NCI-H187 treated with DMSO at 0.1 percent for 48 hours (cell line): ENCODE measurements around the gene ARL16.
A peak's percentile ranks its signal among the peaks of the same experiment; 100 is the strongest.

Source experiments
- DNase-seq: peaks from one replicate; lab custom pipeline; 2025; lab: John Stamatoyannopoulos, UW

The ARL16 gene

DNA sequence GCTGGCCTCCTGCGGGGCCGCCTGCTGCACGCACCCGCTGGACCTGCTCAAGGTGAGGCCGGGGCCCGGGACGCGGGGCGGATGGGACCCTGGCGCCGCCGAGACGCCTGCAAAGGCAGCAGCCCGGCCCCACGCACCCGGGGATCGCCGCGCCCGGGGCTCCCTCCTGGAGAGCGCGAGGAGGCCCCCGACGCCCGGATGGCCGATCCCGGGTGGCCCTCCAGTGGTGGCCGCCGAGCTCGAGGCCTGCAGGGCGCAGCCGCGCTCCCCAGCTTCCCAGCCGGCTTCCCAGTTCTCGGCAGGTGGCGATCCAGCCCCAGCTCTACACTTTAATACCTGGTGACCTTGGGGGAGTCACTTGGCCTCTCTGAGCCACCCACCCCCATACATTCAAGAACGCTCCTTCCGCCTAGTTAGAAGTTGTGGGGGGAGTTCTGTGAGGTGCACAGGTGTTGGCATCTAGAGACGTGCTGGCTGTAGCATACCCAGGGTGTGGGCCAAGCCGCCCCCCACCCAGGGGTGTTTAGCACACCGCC, 28.9 kb upstream of the ARL16 start:
- DNase-seq: no peak

DNA sequence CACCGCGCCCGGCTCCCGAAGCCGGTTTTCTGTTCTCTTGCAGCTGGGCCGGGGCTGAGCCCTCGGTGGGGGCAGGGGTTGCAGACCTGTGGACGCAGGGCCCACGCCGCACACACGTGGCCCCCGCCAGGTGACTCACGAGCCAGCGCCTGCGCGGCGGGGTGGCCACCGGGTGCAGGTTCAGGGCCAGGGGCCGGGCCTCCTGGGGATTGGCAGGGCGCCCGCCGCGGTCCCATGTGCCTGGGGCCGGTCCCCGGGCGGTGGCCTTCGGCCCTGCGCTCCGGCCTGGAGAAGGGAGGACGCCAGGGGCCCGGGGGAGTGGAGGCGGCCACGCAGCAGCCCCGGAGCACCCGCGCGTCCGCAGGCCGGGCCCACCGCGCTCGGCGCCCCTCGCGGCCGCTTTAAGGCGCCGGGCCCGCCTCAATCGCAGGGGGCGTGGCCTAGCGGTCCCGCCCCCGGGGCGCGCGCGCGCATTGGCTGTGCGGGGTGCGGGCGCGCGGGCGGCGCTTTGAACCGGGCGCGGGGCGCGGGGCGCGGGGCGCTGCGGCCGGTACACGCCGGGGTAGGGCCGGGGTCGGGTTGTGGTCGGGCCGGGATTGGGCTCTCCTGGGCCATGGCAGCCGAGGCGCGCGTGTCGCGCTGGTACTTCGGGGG, 28.3 kb upstream of the ARL16 start, which contains the start of gene SLC25A10:
TSS of gene SLC25A10 (plus strand) at position 471 of the 654 bp plus-strand sequence. CDS start at position 614, 143 bp downstream.
- DNase-seq: peak; percentile 8

- no peak for DNase-seq
Observed at GRCh38 chr17:81710514-81711308, 27.1 kb upstream of the ARL16 start.

GRCh38 chr17:81708739-81709185, 25.2 kb upstream of the ARL16 start:
- DNase-seq: no peak

DNA sequence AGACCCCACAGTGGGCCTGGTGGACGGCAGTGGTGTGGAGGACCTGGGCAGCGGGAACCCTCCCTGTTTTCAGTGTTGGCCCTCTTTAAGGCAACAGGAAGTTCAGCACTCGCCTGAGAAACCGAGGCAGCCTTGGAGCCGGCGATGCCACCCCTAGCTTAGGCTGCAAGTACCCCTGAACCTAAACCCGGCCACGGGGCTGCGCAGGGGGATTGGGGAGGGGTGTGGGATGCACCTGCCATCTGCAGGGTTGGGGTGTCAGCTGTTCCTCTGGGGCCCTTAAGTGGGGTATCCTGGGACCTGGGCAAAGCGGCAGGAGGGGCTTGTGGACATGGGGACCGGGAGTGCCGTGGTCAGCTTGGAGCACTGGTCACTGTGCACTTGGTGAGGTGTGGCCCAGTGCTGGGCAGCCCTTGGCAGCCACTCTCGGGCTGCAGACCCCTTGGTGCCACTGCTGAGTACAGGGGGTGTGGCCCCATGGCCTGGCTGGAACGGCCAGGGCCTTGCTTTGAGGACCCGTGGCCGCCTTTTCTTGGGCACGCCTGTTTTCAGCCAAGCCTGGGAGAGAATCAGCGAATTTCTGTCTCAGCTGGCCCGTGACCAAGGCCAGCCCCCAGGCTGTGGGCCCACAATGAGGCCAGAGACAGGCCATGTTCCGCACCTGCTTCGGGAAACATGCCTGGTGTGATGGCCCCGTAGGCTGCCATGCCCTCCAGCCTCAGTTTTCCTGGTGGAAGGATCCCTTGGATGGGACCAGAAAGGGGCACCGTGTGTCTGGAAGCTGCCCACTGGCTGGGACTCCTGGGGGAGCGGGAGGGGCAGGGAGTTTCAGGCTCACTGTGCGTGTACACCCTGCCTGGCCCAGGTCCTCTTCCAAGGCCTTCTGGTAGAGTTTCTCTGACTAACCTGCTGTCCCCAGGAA, 24.4 kb upstream of the ARL16 start:
- no peak for DNase-seq

- no peak for DNase-seq
Observed at GRCh38 chr17:81706757-81707624, 23.4 kb upstream of the ARL16 start.

- DNase-seq: no peak
Observed at GRCh38 chr17:81706232-81706611, 22.6 kb upstream of the ARL16 start.

DNA sequence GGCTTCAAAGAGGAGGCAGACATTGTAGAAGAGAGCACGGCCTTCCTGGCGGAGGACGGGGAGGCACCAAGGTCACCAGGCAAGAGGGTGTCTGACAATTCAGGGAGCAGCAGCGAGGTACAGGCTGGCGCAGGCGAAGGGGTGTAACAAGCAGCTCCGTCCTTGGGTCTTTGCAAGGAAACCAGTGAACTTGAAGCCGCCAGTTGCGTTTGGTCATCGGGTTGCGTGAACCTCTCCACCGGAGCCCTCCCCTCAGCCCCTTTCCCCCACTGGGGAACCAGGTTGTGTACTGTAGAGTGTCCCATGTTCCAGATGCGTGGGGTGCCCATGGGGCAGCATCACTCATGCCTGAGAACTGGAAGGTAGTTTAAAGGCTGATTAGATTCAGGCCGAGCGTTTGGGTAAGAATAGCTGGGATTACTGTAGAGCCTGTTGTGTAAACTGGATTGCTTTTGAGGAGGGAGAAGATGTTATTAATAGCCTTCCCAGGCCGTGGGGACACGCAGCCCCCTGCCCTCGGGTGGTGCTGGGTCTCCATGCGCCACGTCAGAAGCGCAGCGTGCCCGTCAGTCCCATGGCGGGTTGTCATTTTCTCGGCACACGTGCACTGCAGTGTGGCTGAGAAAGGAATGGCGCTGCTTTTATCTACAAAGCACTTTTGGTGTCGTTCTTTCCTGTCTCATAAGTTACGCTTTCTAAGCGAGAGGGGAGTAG, 22.1 kb upstream of the ARL16 start:
- no peak for DNase-seq

DNA sequence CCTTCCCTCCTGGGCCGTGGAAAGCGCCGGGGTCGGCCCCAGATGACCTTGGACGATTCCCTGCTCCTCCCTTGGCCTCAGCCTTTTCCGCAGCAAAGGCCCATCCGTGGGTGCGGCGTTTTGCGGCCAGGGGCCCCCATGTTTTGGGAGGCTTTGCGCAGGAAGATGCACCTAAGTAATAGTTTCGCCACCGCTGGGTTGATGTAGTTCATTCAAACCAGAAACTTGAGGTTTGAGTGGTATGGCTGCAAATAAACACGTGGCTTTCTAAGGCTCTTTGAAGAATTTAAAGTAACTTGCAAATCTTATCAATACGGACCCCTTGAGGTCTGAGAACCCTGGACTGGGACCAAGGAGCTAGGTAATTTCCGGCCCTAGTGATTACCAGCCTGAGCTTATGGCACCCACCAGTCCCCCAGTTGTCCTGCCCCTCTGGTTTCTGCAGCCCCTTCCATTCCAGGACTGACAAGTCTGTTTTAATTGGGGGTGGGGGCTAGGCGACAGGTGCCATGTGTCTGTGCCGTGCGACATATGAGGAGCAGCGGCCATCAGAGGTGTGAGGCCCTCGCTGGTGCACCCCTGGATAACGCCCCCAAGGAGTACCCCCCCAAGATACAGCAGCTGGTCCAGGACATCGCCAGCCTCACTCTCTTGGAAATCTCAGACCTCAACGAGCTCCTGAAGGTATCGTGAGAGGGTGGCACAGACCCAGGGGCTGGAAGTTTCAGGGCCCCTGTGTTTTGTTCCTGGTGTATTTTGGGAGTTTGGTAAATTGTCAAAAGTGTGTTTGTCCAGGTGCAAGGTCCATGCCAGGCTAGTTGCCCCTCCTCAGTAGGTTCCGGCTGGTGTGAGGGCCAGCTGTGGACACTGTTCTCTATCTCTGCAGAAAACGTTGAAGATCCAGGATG, 20.4 kb upstream of the ARL16 start:
- DNase-seq: no peak

DNA sequence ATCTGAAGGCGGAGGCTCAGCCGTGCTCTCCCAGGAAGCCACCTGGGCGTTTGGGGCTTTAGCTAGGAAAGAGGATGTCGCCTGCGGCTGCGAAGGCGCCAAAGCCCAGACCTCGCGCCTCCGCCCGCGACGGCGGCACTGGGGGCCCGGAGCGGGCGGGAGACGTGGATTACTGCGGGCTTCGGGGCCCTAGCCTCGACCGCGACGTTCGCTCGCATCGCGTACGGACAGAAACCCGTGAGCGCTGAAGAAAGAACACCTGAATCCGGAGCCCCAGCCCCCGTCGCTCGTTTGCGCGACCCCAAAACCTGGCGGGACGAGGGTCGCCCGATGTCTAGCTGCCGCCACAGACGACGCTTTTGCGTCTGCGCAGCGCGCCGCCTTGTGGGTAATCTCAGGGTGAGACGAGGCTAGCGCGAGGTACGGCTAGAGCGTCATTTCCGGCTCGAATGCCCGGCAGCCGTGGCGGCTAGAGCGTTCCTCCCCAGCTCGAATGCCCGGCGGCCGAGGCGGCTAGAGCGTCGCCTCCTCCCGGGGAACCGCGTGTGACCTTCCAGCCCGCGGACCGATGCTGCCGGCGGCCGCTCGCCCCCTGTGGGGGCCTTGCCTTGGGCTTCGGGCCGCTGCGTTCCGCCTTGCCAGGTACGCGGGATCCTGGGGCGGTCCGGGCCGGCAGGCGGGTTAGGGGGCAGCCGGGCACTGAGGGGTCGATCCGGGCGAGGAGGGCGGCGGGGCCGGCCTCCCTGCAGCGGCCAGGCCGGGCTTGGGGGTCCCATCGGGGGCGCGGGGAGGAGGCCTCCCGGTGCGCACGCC, 19.5 kb upstream of the ARL16 start, which contains the start of gene MRPL12:
TSS of gene MRPL12 (plus strand) at position 434 of the 813 bp plus-strand sequence. CDS start at position 569, 135 bp downstream.
- DNase-seq: peak; percentile 61

GRCh38 chr17:81701288-81702071, 17.9 kb upstream of the ARL16 start:
- no peak for DNase-seq

DNA sequence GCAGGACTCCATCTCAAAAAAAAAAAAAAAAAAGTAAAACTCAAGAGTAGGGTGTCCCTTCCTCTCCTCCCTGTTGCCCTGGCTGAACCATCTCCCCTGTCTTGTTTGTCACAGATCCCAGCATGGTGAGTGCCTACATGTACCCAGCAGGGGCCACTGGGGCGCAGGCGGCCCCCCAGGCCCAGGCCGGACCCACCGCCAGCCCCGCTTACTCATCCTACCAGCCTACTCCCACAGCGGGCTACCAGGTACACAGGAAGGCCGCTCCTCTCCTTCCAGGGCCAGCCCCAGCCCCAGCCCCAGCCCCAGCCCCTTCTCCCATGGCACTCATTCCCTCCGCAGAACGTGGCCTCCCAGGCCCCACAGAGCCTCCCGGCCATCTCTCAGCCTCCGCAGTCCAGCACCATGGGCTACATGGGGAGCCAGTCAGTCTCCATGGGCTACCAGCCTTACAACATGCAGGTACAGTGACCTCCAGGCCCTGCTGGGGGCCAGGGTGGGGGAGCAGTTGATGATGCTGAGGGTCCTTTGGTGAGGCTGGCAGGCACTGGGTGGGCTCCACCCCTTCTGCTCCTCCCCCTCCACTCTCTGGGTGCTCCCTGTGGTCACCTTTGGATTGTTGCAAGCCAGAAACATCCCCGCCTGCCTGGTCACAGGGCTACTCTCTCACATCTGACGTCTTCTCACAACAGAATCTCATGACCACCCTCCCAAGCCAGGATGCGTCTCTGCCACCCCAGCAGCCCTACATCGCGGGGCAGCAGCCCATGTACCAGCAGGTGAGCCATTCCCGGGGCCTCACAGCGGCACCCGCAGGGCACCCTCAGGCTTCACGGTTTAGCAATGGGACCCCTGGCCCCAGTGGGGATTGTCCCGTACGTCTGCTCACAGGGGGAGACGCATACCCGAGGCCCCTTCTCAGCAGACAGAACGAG, 17.0 kb upstream of the ARL16 start:
- no peak for DNase-seq

- no peak for DNase-seq
Observed at GRCh38 chr17:81697261-81698044, 13.9 kb upstream of the ARL16 start.

DNA sequence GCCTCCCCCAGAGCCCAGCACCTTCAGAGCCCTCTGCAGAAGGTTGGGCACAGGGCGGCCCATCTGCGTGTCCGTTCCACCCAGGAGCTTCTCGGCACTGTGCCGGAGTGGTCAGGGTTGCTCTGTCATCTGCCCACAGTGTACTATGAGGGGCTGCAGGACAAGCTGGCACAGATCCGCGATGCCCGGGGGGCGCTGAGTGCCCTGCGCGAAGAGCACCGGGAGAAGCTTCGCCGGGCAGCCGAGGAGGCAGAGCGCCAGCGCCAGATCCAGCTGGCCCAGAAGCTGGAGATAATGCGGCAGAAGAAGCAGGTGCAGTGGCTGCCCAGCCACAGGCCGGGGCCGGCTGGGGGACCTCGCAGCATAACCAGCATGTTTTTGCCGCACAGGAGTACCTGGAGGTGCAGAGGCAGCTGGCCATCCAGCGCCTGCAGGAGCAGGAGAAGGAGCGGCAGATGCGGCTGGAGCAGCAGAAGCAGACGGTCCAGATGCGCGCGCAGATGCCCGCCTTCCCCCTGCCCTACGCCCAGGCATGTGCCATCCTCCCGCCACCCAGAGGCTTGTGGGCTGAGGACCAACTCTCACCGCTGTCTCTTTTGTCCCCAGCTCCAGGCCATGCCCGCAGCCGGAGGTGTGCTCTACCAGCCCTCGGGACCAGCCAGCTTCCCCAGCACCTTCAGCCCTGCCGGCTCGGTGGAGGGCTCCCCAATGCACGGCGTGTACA, 12.8 kb upstream of the ARL16 start:
- DNase-seq: no peak

- DNase-seq: no peak
Observed at GRCh38 chr17:81695801-81696200, 12.2 kb upstream of the ARL16 start.
